Measurements from ENCODE around the gene KRT28. TPM values are rescaled to one million over a fixed set of nuclear protein-coding genes. Genes with fewer than 3 reads are reported as not detected.

KRT28 gene
- total and polyA plus RNA-seq, 2 of the 8 experiments (the other 6 are each of a cell fraction or from before 2014, with no cell fraction given): not detected

DNA sequence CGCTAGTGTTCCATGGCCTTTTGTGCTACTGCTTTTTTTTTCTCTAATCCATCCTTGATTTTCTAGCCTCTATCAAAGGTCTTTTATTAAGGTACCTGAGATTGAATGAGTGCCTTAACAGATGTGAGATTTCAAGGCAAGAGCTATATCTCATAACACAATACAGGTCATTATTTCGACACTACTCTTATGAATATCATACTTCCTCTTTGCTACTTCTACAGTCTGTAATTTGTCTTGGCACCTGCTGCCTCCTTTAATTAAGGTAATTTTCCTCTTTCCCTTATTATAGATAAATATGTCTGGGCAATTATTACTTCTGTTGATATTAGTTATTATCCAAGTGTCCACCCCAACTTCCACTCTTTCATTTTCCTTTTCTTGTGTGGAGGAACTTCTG is 5.3 kb downstream of the KRT28 start:
- Histone ChIP-seq H3K4me3 (ENCODE audit: extremely low read depth in 1 of 4, insufficient read depth in 2 of 4, low read depth in 3 of 4, low read length in 4 of 4) (no peak overlapping the region), H3K4me1 (replicated peaks in 1 of 4; ENCODE audit: control insufficient read depth in 3 of 4, insufficient read depth in 4 of 4, low read length in 3 of 4) (no peaks in the 10 kb centered on the region), H2AFZ (ENCODE audit: low read length) (no peak overlapping the region), H3K23me2 (ENCODE audit: low read depth, low read length) (no peaks in the 10 kb centered on the region), H2BK12ac (ENCODE audit: low read depth, low read length) (no peak overlapping the region), H3K36me3 (ENCODE audit: control insufficient read depth in 2 of 4, insufficient read depth in 4 of 4, low read length in 3 of 4) (no peaks in the 10 kb centered on the region), H3K27me3 (replicated peaks in 1 of 4; ENCODE audit: control insufficient read depth in 3 of 4, extremely low read depth in 1 of 4, insufficient read depth in 3 of 4, low read length in 3 of 4) (no peaks in the 10 kb centered on the region), H3K27ac (ENCODE audit: low read depth, low read length) (no peak overlapping the region), H3K9me3 (ENCODE audit: insufficient read depth in 2 of 2, low read depth in 1 of 2, low read length in 1 of 2) (no peaks in the 10 kb centered on the region), H2BK5ac (ENCODE audit: low read depth, low read length) (no peak overlapping the region), H3K23ac (ENCODE audit: insufficient read length) (no peak overlapping the region), H3K9ac (replicated peaks in 1 of 4; ENCODE audit: extremely low read depth in 1 of 4, low read depth in 3 of 4, low read length in 3 of 4) (no peak overlapping the region), H4K20me1 (replicated peaks in 1 of 2; ENCODE audit: control insufficient read depth in 1 of 2, insufficient read depth in 2 of 2, low read length in 2 of 2) (no peaks in the 10 kb centered on the region), H4K8ac (ENCODE audit: extremely low read depth, insufficient read depth, low read length) (no peak overlapping the region), H3K4me2 (ENCODE audit: insufficient read depth in 1 of 2, low read depth in 2 of 2, low read length in 2 of 2) (no peak overlapping the region), H2BK120ac (replicated peaks; ENCODE audit: low read depth, low read length) (no peak overlapping the region), H3K79me1 (ENCODE audit: low read depth, low read length) (no peaks in the 10 kb centered on the region), H4K5ac (ENCODE audit: insufficient read length, low read depth, low read length) (no peak overlapping the region), H2BK15ac (ENCODE audit: low read length) (no peak overlapping the region), H3K56ac (replicated peaks; ENCODE audit: insufficient read length, low read depth, low read length) (no peak overlapping the region), H3K4ac (replicated peaks; ENCODE audit: insufficient read length, low read depth, low read length) (no peak overlapping the region), H2BK20ac (ENCODE audit: low read length) (no peak overlapping the region), H3K14ac (ENCODE audit: insufficient read length) (no peak overlapping the region), H2AK5ac (ENCODE audit: low read depth, low read length) (no peak overlapping the region), H3K79me2 (ENCODE audit: control insufficient read depth in 1 of 2, insufficient read depth in 2 of 2, low read length in 2 of 2) (no peaks in the 10 kb centered on the region), H4K91ac (replicated peaks; ENCODE audit: insufficient read length, low read length) (no peak overlapping the region), H3K18ac (ENCODE audit: extremely low read depth, low read length) (no peak overlapping the region)
- ChIA-PET CTCF (ENCODE audit: partially characterized antibody) (interaction anchor here (1.5 to 2.4 kb wide), 3 partner anchors 9 to 179 kb away, joined by 5 to 10 read pairs (median 6); no protein-coding TSS in a partner anchor), POLR2A (ENCODE audit: partially characterized antibody) (no interaction called here)
- TF ChIP-seq ZNF274 (IDR thresholded peaks at IDR 0.05; ENCODE audit: borderline replicate concordance, extremely low read depth, low read length) (no peak), NANOG (IDR thresholded peaks at IDR 0.05; ENCODE audit: insufficient read depth, low read depth, low read length, poor library complexity, severe bottlenecking) (no peak), HDAC2 (IDR thresholded peaks at IDR 0.05; ENCODE audit: borderline replicate concordance in 1 of 2, low read depth in 2 of 2, low read length in 2 of 2) (no peak), RAD21 (IDR thresholded peaks at IDR 0.05 in 1 of 2, conservative IDR thresholded peaks at IDR 0.05 in 1 of 2; ENCODE audit: low read depth in 2 of 2, low read length in 2 of 2) (no peak), TAF1 (IDR thresholded peaks at IDR 0.05; ENCODE audit: low read depth, low read length) (no peak), SIRT6 (IDR thresholded peaks at IDR 0.05; ENCODE audit: low read length) (no peak), GABPA (IDR thresholded peaks at IDR 0.05; ENCODE audit: borderline replicate concordance, insufficient read depth, low read length) (no peak), CHD1 (IDR thresholded peaks at IDR 0.05; ENCODE audit: low read depth, low read length) (no peak), BACH1 (IDR thresholded peaks at IDR 0.05; ENCODE audit: low read length) (no peak), SP2 (IDR thresholded peaks at IDR 0.05; ENCODE audit: low read length) (no peak)
- TF ChIP-seq, protein P1, sequence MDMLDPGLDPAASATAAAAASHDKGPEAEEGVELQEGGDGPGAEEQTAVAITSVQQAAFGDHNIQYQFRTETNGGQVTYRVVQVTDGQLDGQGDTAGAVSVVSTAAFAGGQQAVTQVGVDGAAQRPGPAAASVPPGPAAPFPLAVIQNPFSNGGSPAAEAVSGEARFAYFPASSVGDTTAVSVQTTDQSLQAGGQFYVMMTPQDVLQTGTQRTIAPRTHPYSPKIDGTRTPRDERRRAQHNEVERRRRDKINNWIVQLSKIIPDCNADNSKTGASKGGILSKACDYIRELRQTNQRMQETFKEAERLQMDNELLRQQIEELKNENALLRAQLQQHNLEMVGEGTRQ (IDR thresholded peaks at IDR 0.05; ENCODE audit: low read length): no peak
- 82% methylated on average over 2 of the region's 2 CpGs; no CpG with 5 or more reads in 1 of the 2 experiments for WGBS, 2 experiments (ENCODE audit: extremely low coverage in 1 of 2, insufficient coverage in 1 of 2, insufficient read length in 1 of 2, insufficient replicate concordance in 2 of 2, low coverage in 1 of 2, low lambda C conversion rate in 2 of 2, missing lambda C conversion rate in 1 of 2)
- no peak for FAIRE-seq
- DNase-seq (ENCODE audit: low read depth in 1 of 2, low spot score in 2 of 2): no peak
